Neutrophil (primary cell): Measurements from ENCODE around the gene PC.

Experiments
- H3K27ac ChIP-seq: fragments of 200-600 bp; sonication (generic); 2 replicates; pipeline ENCODE4 v1.5.1; 2016; ENCODE audit warnings: mild to moderate bottlenecking, moderate library complexity
- H3K27me3 ChIP-seq: fragments of 200-600 bp; sonication (generic); 2 replicates; pipeline ENCODE4 v1.6.0; 2016; ENCODE audit warnings: mild to moderate bottlenecking
- H3K36me3 ChIP-seq: fragments of 200-600 bp; sonication (generic); 2 replicates; pipeline ENCODE4 v1.5.1; 2017
- H3K4me1 ChIP-seq, 2 experiments: fragments of 200-600 bp in 1 of 2; sonication (generic) in 1 of 2; 1 replicate in 1 of 2; 2 replicates in 1 of 2; pipeline versions ENCODE4 v1.5.1 to v1.6.1; 2013 to 2016; ENCODE audit warnings: low read depth in 1 of 2, low read length in 1 of 2, mild to moderate bottlenecking in 1 of 2, moderate library complexity in 1 of 2; ENCODE audit not compliant: control insufficient read depth in 1 of 2, insufficient read depth in 1 of 2
- H3K4me3 ChIP-seq, 2 experiments: fragments of 200-600 bp in 1 of 2; sonication (generic) in 1 of 2; 1 replicate in 1 of 2; 2 replicates in 1 of 2; pipeline ENCODE4 v1.5.1; 2013 to 2016; ENCODE audit warnings: low read depth in 1 of 2, low read length in 1 of 2, mild to moderate bottlenecking in 1 of 2, moderate library complexity in 1 of 2
- H3K9me3 ChIP-seq: fragments of 200-600 bp; sonication (generic); 2 replicates; pipeline ENCODE4 v1.5.1; 2016
- CTCF ChIP-seq: fragments of 200-600 bp; sonication (generic); IDR thresholded peaks from 2 replicates; pipeline ENCODE4 v1.5.1; 2016; ENCODE audit warnings: antibody characterized with exemption

The PC gene

GRCh38 chr11:66871521-66871901 is 86.7 kb downstream of the PC start:
- Histone ChIP-seq H3K9me3 (no peaks in the 10 kb centered on the region), H3K27me3 (peaks cover under 1% of the 10 kb centered on the region)

GRCh38 chr11:66870616-66871520 is 87.3 kb downstream of the PC start:
- no peaks in the 10 kb centered on the region for H3K27me3 ChIP-seq
- no peak overlapping the region for H3K4me3 ChIP-seq
- H3K4me1 ChIP-seq, result peaks cover 0 to 6% of the 10 kb centered on the region in 2 experiments
- no peaks in the 10 kb centered on the region for H3K9me3 ChIP-seq
- no peaks in the 10 kb centered on the region for H3K36me3 ChIP-seq
- TF ChIP-seq CTCF, result no peak
- H3K27ac ChIP-seq, result no peak overlapping the region

More at GRCh38 chr11:66871521-66871901, 86.7 kb downstream of the PC start:
- Histone ChIP-seq H3K4me3 (no peak overlapping the region), H3K27ac (no peak overlapping the region), H3K36me3 (no peaks in the 10 kb centered on the region), H3K4me1 (peaks cover 0 to 6% of the 10 kb centered on the region in 2 experiments)
- no peak for TF ChIP-seq CTCF

GRCh38 chr11:66870131-66870530 is 88.1 kb downstream of the PC start:
- Histone ChIP-seq H3K4me3 (no peak overlapping the region), H3K9me3 (no peaks in the 10 kb centered on the region), H3K27me3 (no peaks in the 10 kb centered on the region), H3K4me1 (peaks cover 0 to 6% of the 10 kb centered on the region in 2 experiments), H3K36me3 (no peaks in the 10 kb centered on the region), H3K27ac (no peak overlapping the region)
- no peak for TF ChIP-seq CTCF

- no peak for TF ChIP-seq CTCF
- H3K9me3 ChIP-seq, result no peaks in the 10 kb centered on the region
- H3K36me3 ChIP-seq, result no peaks in the 10 kb centered on the region
- no peaks in the 10 kb centered on the region for H3K27me3 ChIP-seq
- peaks cover 0 to 6% of the 10 kb centered on the region in 2 experiments for H3K4me1 ChIP-seq
- H3K4me3 ChIP-seq, result no peak overlapping the region
- no peak overlapping the region for H3K27ac ChIP-seq
These were observed 88.7 kb downstream of the PC start for GRCh38 chr11:66869567-66869870.

- TF ChIP-seq CTCF, result peak; percentile 14
- H3K4me1 ChIP-seq, result peaks cover 0 to 6% of the 10 kb centered on the region in 2 experiments
- no peaks in the 10 kb centered on the region for H3K27me3 ChIP-seq
- H3K36me3 ChIP-seq, result no peaks in the 10 kb centered on the region
- H3K27ac ChIP-seq, result no peak overlapping the region
- H3K4me3 ChIP-seq, result no peak overlapping the region
- no peaks in the 10 kb centered on the region for H3K9me3 ChIP-seq
These were observed 89.2 kb downstream of the PC start for GRCh38 chr11:66868726-66869566.
